Esophagus muscularis mucosa (tissue), 4 donors: Measurements from ENCODE around the gene FALEC. TPM values are rescaled to one million over a fixed set of nuclear protein-coding genes. Genes with fewer than 3 reads are reported as not detected.

Experiments
- DNase-seq: peaks from one replicate; pipeline ENCODE4 v3.0.0-alpha.2; 2017; ENCODE audit errors: extremely low spot score
- H3K27ac ChIP-seq, 4 donors: fragments of 200-600 bp; sonication (generic); replicated peaks in 1 of 4; 1 replicate in 3 of 4; 2 replicates in 1 of 4; pipeline ENCODE4 v1.5.1; 2016 to 2019; ENCODE audit warnings: mild to moderate bottlenecking in 1 of 4
- H3K27me3 ChIP-seq, 4 donors: fragments of 200-600 bp; sonication (generic); one replicate each; pipeline versions ENCODE4 v1.5.1 to v1.6.0; 2016 to 2019
- H3K36me3 ChIP-seq, 4 donors: fragments of 200-600 bp; sonication (generic); one replicate each; pipeline ENCODE4 v1.5.1; 2016 to 2019
- H3K4me1 ChIP-seq, 4 donors: fragments of 200-600 bp; sonication (generic); one replicate each; pipeline ENCODE4 v1.5.1; 2016 to 2019
- H3K4me3 ChIP-seq, 4 donors: fragments of 200-600 bp; sonication (generic); 1 replicate in 2 of 4; 2 replicates in 2 of 4; pipeline ENCODE4 v1.5.1; 2016 to 2019; ENCODE audit warnings: mild to moderate bottlenecking in 4 of 4, moderate library complexity in 1 of 4
- H3K9me3 ChIP-seq, 4 donors: fragments of 200-600 bp; sonication (generic); 1 replicate in 3 of 4; 2 replicates in 1 of 4; pipeline ENCODE4 v1.5.1; 2016 to 2019
- EP300 ChIP-seq: sonication (generic); formaldehyde crosslinking; IDR thresholded peaks from one replicate; pipeline ENCODE4 v1.6.1; 2017; ENCODE audit warnings: antibody characterized with exemption
- POLR2A ChIP-seq: fragments of 450-650 bp; IDR thresholded peaks from one replicate; pipeline ENCODE4 v1.6.1; 2017; ENCODE audit warnings: antibody characterized with exemption, moderate library complexity, mild to moderate bottlenecking, low read depth
- POLR2AphosphoS5 ChIP-seq, 2 donors: sonication (generic); formaldehyde crosslinking; IDR thresholded peaks; one replicate each; pipeline ENCODE4 v1.6.1; 2017; ENCODE audit warnings: antibody characterized with exemption in 2 of 2
- WGBS: methylation state at CpG from one replicate; pipeline ENCODE4 v1.1.5; 2018; 5-methylcytosine and 5-hydroxymethylcytosine counted together
- intact Hi-C: fragments of 100-400 bp; cut with DNase I; formaldehyde crosslinking; loops from one replicate; pipeline ENCODE4 v1.15.1; 2023
- total RNA-seq, 4 donors: library from RNA; depleted of rRNA; stranded (reverse); fragments of >200 nt; gene quantifications; one replicate each; pipeline versions ENCODE4 v1.1.0 to v1.2.1, GENCODE V29; 2016
- TF ChIP-seq, protein P1 (sequence below), 3 experiments: fragments of 200-600 bp in 2 of 3; fragments of 450-650 bp in 1 of 3; sonication (generic) in 2 of 3; IDR thresholded peaks; one replicate each; pipeline ENCODE4 v1.5.1; 2017 to 2019; ENCODE audit warnings: antibody characterized with exemption in 3 of 3, mild to moderate bottlenecking in 2 of 3, moderate library complexity in 1 of 3

The FALEC gene
- total RNA-seq, 4 donors from 2014 or later = not detected

DNA sequence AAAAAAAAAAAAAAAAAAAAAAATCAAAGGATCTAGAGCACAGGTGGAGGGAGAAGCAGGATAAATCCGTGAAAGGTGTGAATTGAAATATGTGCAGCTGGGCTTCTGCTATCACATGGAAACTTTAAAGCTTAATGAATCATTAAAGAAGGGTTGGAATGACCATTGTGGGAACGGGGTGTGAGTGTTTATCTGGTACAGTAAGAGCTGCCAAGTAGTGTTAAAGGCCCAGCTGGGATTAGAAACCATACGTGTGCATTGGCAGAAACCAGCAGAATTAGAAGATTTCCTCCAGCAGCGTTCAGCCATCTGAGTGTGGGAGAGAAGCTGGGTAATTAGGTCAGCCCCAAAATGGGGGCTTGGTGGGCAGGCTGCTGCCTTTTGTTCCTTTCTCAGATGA, 13.5 kb downstream of the FALEC start:
- DNase-seq = no peak
- TF ChIP-seq POLR2A (no peak), POLR2AphosphoS5 (IDR thresholded peaks at IDR 0.05) (no peak), EP300 (no peak)
- TF ChIP-seq, protein P1, sequence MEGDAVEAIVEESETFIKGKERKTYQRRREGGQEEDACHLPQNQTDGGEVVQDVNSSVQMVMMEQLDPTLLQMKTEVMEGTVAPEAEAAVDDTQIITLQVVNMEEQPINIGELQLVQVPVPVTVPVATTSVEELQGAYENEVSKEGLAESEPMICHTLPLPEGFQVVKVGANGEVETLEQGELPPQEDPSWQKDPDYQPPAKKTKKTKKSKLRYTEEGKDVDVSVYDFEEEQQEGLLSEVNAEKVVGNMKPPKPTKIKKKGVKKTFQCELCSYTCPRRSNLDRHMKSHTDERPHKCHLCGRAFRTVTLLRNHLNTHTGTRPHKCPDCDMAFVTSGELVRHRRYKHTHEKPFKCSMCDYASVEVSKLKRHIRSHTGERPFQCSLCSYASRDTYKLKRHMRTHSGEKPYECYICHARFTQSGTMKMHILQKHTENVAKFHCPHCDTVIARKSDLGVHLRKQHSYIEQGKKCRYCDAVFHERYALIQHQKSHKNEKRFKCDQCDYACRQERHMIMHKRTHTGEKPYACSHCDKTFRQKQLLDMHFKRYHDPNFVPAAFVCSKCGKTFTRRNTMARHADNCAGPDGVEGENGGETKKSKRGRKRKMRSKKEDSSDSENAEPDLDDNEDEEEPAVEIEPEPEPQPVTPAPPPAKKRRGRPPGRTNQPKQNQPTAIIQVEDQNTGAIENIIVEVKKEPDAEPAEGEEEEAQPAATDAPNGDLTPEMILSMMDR (IDR thresholded peaks at IDR 0.05) = no peak
- intact Hi-C loops = no loop called here
- peak overlapping the region in 3 of 4 donors; percentile 18 to 60 (median 48) for H3K27ac ChIP-seq
- peaks cover 9 to 42% (median 36%) of the 10 kb centered on the region in 4 donors for H3K4me1 ChIP-seq
- H3K27me3 ChIP-seq = no peaks in the 10 kb centered on the region
- H3K4me3 ChIP-seq = no peak overlapping the region
- no peaks in the 10 kb centered on the region for H3K9me3 ChIP-seq
- WGBS = 23% methylated on average over 4 of the region's 4 CpGs
- no peaks in the 10 kb centered on the region for H3K36me3 ChIP-seq

DNA sequence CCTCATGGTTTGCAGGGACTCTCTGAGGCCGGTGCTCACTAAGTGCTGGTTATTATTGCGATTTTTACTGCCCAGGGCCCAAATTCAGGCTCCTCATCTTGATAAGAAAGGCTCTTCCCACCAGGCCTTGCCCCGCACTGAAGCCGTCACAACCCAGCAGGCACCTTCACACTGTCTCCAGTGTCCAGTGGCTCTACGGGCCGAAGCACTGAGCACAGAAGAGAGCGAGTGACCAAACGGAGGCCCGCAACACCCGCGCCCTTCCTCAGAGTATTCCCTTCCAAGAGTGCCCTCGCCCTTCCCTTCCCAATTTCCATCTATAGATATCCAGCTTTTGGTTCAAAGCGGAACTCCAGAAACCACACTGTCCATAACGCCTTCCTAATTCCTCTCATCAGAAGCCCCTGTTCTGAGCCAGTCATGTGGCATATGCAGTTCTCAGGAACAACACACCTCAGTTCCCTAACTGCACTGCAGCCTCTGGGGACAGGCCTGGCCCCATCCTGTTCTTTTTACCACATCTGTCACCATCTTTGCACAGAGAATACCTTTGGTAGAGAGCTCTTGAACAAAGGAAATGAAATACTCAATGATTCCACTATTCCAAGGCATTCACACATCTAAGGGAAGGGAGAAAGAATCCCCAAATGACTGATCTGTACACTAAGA, 15.1 kb downstream of the FALEC start:
- intact Hi-C loops = loop anchor here (10.0 kb wide), 1 partner anchor 166 kb away; the partner anchor contains the start of gene RPRD2
- Histone ChIP-seq H3K27me3 (no peaks in the 10 kb centered on the region), H3K4me3 (no peak overlapping the region), H3K9me3 (no peaks in the 10 kb centered on the region), H3K4me1 (peaks cover 19 to 58% (median 49%) of the 10 kb centered on the region in 4 donors), H3K36me3 (no peaks in the 10 kb centered on the region), H3K27ac (peak overlapping the region in 1 of 4 donors; percentile 3)
- no peak for DNase-seq
- TF ChIP-seq, protein P1 (IDR thresholded peaks at IDR 0.05) = no peak
- no peak for TF ChIP-seq POLR2A
- TF ChIP-seq POLR2AphosphoS5 (IDR thresholded peaks at IDR 0.05) = no peak
- TF ChIP-seq EP300 = no peak
- 95% methylated on average over 14 of the region's 14 CpGs for WGBS

DNA sequence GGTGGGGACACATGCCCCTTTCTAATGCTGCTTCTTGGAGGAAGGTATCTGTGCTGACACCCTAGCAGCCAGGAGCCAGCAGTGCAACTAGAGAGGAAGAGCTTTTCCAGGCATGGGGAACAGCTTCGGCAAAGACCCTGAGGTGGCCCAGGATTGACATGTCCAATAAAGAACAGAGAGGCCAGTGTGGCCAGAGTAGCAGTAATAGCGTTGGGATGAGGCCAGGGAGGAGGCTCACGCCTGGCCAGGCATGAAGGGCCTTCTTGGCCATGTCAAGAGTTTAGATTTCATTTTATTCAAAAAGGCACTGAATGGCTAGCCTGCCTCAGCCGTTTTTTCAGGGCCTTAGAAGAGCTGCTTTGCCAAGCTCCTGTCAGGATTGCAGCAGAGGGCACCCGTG, 17.3 kb downstream of the FALEC start:
- Histone ChIP-seq H3K4me3 (no peak overlapping the region), H3K36me3 (no peaks in the 10 kb centered on the region), H3K4me1 (peaks cover 24 to 77% (median 63%) of the 10 kb centered on the region in 4 donors), H3K27me3 (no peaks in the 10 kb centered on the region), H3K27ac (peak overlapping the region; percentile 70 to 86 (median 81)), H3K9me3 (no peaks in the 10 kb centered on the region)
- no peak for TF ChIP-seq EP300
- no peak for TF ChIP-seq POLR2A
- no peak for TF ChIP-seq POLR2AphosphoS5 (IDR thresholded peaks at IDR 0.05)
- TF ChIP-seq, protein P1 (IDR thresholded peaks at IDR 0.05) = no peak
- DNase-seq = no peak
- intact Hi-C loops = loop anchor here (2.0 to 10.0 kb wide), 2 partner anchors 68 to 168 kb away; partner anchors contain the start of gene RPRD2
- 27% methylated on average over 5 of the region's 5 CpGs for WGBS

DNA sequence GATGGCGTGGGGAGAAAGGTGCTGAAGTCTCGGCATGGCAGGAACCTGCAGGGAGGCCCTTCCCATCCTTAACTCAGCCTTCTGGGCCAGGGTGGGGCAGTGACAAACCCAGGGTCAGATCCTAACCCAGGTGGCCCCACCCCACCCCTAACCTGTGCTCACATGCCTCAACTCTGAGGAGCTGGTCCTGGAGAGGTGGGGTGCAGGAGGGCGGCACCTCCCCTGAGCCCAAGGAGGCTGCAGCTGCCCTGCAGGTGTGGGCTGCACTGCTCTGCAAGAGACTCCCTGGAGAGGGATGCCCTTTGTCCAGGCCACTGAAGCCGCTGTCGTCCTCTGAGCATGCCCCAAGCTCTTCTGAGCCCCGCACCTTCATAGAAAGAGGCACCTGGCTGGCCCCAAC, 18.4 kb downstream of the FALEC start:
- no peak for DNase-seq
- 91% methylated on average over 2 of the region's 6 CpGs for WGBS
- intact Hi-C loops = loop anchor here (10.0 kb wide), 1 partner anchor 169 kb away; the partner anchor contains the start of gene RPRD2
- TF ChIP-seq, protein P1 (IDR thresholded peaks at IDR 0.05) = no peak
- TF ChIP-seq POLR2A (no peak), EP300 (no peak), POLR2AphosphoS5 (IDR thresholded peaks at IDR 0.05) (no peak)
- peaks cover 24 to 80% (median 66%) of the 10 kb centered on the region in 4 donors for H3K4me1 ChIP-seq
- peak overlapping the region; percentile 13 to 86 (median 75) for H3K27ac ChIP-seq
- no peak overlapping the region for H3K4me3 ChIP-seq
- H3K27me3 ChIP-seq = no peaks in the 10 kb centered on the region
- no peaks in the 10 kb centered on the region for H3K9me3 ChIP-seq
- H3K36me3 ChIP-seq = no peaks in the 10 kb centered on the region
